ENCODE results near the gene TOR2A. TPM values are rescaled to one million over a fixed set of nuclear protein-coding genes. Genes with fewer than 3 reads are reported as not detected.

The TOR2A gene
- total and polyA plus RNA-seq, 9 donors: 2.8 to 12.6 (median 9.9) TPM

- Histone ChIP-seq H3K9me3 (no peaks in the 10 kb centered on the region), H3K4me3 (no peak overlapping the region), H3K4me1 (ENCODE audit: insufficient read depth) (peaks cover 6% of the 10 kb centered on the region), H3K27me3 (no peaks in the 10 kb centered on the region), H3K36me3 (no peaks in the 10 kb centered on the region), H3K27ac (no peak overlapping the region)
- DNase-seq: no peak
- intact Hi-C loops (cut with DNase I): loop anchor here (2.0 to 5.0 kb wide), 3 partner anchors 140 to 145 kb away; no protein-coding TSS in a partner anchor
- WGBS, 3 donors: 87 to 92% (median 92%) methylated on average over 21 of the region's 21 CpGs
- TF ChIP-seq EP300 (IDR thresholded peaks at IDR 0.05): no peak
Observed at GRCh38 chr9:127732444-127732843, 2.6 kb downstream of the TOR2A start.

- Histone ChIP-seq H3K4me3 (no peak overlapping the region), H3K27me3 (no peaks in the 10 kb centered on the region), H3K27ac (no peak overlapping the region), H3K4me1 (ENCODE audit: insufficient read depth) (peaks cover 6% of the 10 kb centered on the region), H3K36me3 (no peaks in the 10 kb centered on the region), H3K9me3 (no peaks in the 10 kb centered on the region)
- WGBS, 3 donors: 58 to 70% (median 64%) methylated on average over 13 to 16 of the region's 16 CpGs
- no peak for TF ChIP-seq EP300 (IDR thresholded peaks at IDR 0.05)
- no peak for TF ChIP-seq POLR2A (IDR thresholded peaks at IDR 0.05)
- TF ChIP-seq CTCF (IDR thresholded peaks at IDR 0.05): no peak
- intact Hi-C loops (cut with DNase I): loop anchor here (2.0 to 5.0 kb wide), 3 partner anchors 140 to 145 kb away; no protein-coding TSS in a partner anchor
- DNase-seq: no peak
Observed at GRCh38 chr9:127731938-127732337, 3.2 kb downstream of the TOR2A start.

- intact Hi-C loops (cut with DNase I): loop anchor here in 3 of 4 donors (5.0 kb wide), 2 partner anchors 139 to 144 kb away; no protein-coding TSS in a partner anchor
- Histone ChIP-seq H3K27me3 (no peaks in the 10 kb centered on the region), H3K27ac (no peak overlapping the region), H3K4me1 (ENCODE audit: insufficient read depth) (peaks cover 6% of the 10 kb centered on the region), H3K4me3 (no peak overlapping the region), H3K9me3 (no peaks in the 10 kb centered on the region), H3K36me3 (no peaks in the 10 kb centered on the region)
- 65 to 80% (median 73%) methylated on average over 9 of the region's 9 CpGs for WGBS, 3 donors
- DNase-seq: no peak
- TF ChIP-seq EP300 (IDR thresholded peaks at IDR 0.05): no peak
- no peak for TF ChIP-seq CTCF (IDR thresholded peaks at IDR 0.05)
- TF ChIP-seq POLR2A (IDR thresholded peaks at IDR 0.05): no peak
Observed at GRCh38 chr9:127730799-127731410, 4.2 kb downstream of the TOR2A start.

GRCh38 chr9:127730262-127730661 lies 4.8 kb downstream of the TOR2A start:
- TF ChIP-seq POLR2A (IDR thresholded peaks at IDR 0.05): no peak
- no peak for TF ChIP-seq EP300 (IDR thresholded peaks at IDR 0.05)
- TF ChIP-seq CTCF (IDR thresholded peaks at IDR 0.05): no peak
- WGBS, 3 donors: 86 to 88% (median 88%) methylated on average over 9 of the region's 9 CpGs

More at GRCh38 chr9:127730262-127730661, 4.8 kb downstream of the TOR2A start:
- Histone ChIP-seq H3K9me3 (no peaks in the 10 kb centered on the region), H3K4me1 (ENCODE audit: insufficient read depth) (peaks cover 6% of the 10 kb centered on the region), H3K36me3 (no peaks in the 10 kb centered on the region), H3K4me3 (no peak overlapping the region), H3K27me3 (no peaks in the 10 kb centered on the region), H3K27ac (no peak overlapping the region)
- DNase-seq: no peak
- intact Hi-C loops (cut with DNase I): loop anchor here in 3 of 4 donors (5.0 kb wide), 2 partner anchors 138 to 143 kb away; no protein-coding TSS in a partner anchor

Data from ovary (tissue), 9 donors.